DOHH2 (cell line): ENCODE data around the gene SDCBP2.

Experiments
- CTCF ChIP-seq: fragments of 200-600 bp; sonication (generic); IDR thresholded peaks from one replicate; pipeline ENCODE4 v1.5.1; 2014; ENCODE audit warnings: antibody characterized with exemption, mild to moderate bottlenecking, low read depth, low read length; ENCODE audit not compliant: poor library complexity, severe bottlenecking
- EZH2phosphoT487 ChIP-seq: fragments of 200-600 bp; sonication (generic); IDR thresholded peaks from 2 replicates; pipeline ENCODE4 v1.6.1; 2017; ENCODE audit warnings: borderline replicate concordance, mild to moderate bottlenecking, antibody characterized with exemption, low read length, moderate library complexity, mixed read lengths

- TF ChIP-seq CTCF (no peak), EZH2phosphoT487 (no peak)
These were observed 5.4 kb upstream of the SDCBP2 start for GRCh38 chr20:1334370-1334731.
